NCI-H2196 treated with DMSO at 0.1 percent for 48 hours (cell line): ENCODE measurements around the gene CDH24.

Experiments
- DNase-seq: peaks from one replicate; lab custom pipeline; 2025; ENCODE audit not compliant: unreplicated experiment; lab: John Stamatoyannopoulos, UW

Gene CDH24

GRCh38 chr14:23047751-23048693 is 9.3 kb downstream of the CDH24 start:
- no peak for DNase-seq

- DNase-seq, result no peak
Observed at GRCh38 chr14:23047034-23047634, 10.2 kb downstream of the CDH24 start.

GRCh38 chr14:23045419-23046357 is 11.6 kb downstream of the CDH24 start:
- no peak for DNase-seq

- DNase-seq, result no peak
Observed at GRCh38 chr14:23044840-23045239, 12.5 kb downstream of the CDH24 start.

- no peak for DNase-seq
Observed at GRCh38 chr14:23043754-23044153, 13.6 kb downstream of the CDH24 start.

GRCh38 chr14:23043145-23043544 is 14.2 kb downstream of the CDH24 start:
- DNase-seq, result no peak

GRCh38 chr14:23042162-23042965 is 15.0 kb downstream of the CDH24 start, which contains the start of gene PSMB11:
PSMB11 (plus strand) TSS chr14:23042212; CDS start chr14:23042226, 14 bp downstream.
- DNase-seq, result no peak

- DNase-seq, result no peak
Observed at GRCh38 chr14:23041729-23042128, 15.6 kb downstream of the CDH24 start.

- DNase-seq, result no peak
Observed at GRCh38 chr14:23040100-23040499, 17.2 kb downstream of the CDH24 start.

- no peak for DNase-seq
Observed at GRCh38 chr14:23035303-23036144, 21.8 kb downstream of the CDH24 start.

- DNase-seq, result no peak
Observed at GRCh38 chr14:23034498-23035302, 22.6 kb downstream of the CDH24 start, which contains the start of gene PSMB5. PSMB5 (minus strand) TSS chr14:23034900; CDS start chr14:23034881, 19 bp downstream.

GRCh38 chr14:23033801-23034497 is 23.4 kb downstream of the CDH24 start:
- DNase-seq, result no peak

- DNase-seq, result no peak
Observed at GRCh38 chr14:23033251-23033727, 24.0 kb downstream of the CDH24 start.

- DNase-seq, result no peak
Observed at GRCh38 chr14:23030936-23031335, 26.4 kb downstream of the CDH24 start.

GRCh38 chr14:23028799-23029198 is 28.5 kb downstream of the CDH24 start:
- DNase-seq, result no peak

- no peak for DNase-seq
Observed at GRCh38 chr14:23025151-23025814, 32.0 kb downstream of the CDH24 start.

GRCh38 chr14:23024612-23025075 is 32.7 kb downstream of the CDH24 start:
- no peak for DNase-seq
